ENCODE data around the gene CPB1. TPM values are rescaled to one million over a fixed set of nuclear protein-coding genes. Genes with fewer than 3 reads are reported as not detected.

Gene CPB1
- total RNA-seq, 1 donor from 2014 or later = not detected

DNA sequence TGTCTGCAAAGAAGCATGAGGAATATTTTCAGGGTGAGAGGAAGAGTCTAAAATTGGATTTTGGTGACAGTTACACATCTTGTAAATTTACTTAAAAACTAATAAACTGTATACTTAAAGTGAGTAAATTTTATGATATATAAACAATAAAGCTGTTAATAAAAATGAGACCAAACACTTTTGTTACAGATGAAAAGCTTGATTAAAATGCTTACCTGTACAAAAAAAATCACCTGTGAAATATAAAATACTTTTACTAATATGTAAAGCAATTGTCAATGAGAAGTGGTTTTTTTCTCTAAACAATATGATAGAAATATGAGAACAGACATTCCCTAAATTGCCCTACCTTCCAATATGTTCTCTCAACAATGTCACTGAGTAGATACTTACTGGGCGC is 27.2 kb upstream of the CPB1 start:
- no peaks in the 10 kb centered on the region for H3K9me3 ChIP-seq (ENCODE audit: insufficient read depth, low read depth, low read length)
- H3K4me3 ChIP-seq (ENCODE audit: insufficient read depth, low read depth, low read length) = no peak overlapping the region
- no peaks in the 10 kb centered on the region for H3K27me3 ChIP-seq (ENCODE audit: insufficient read depth, low read length)
- TF ChIP-seq CTCF (IDR thresholded peaks at IDR 0.05; ENCODE audit: insufficient read depth, low read depth, low read length) (no peak), EZH2 (IDR thresholded peaks at IDR 0.05; ENCODE audit: insufficient read depth, low read length) (no peak)
- Mint-ChIP-seq H3K27ac (ENCODE audit: unreplicated experiment) (no peak overlapping the region), H3K9me3 (ENCODE audit: unreplicated experiment) (no peaks in the 10 kb centered on the region), H3K4me3 (ENCODE audit: unreplicated experiment) (no peak overlapping the region), H3K36me3 (ENCODE audit: low read depth, unreplicated experiment) (no peaks in the 10 kb centered on the region), H3K27me3 (ENCODE audit: low read depth, unreplicated experiment) (no peaks in the 10 kb centered on the region), H3K4me1 (ENCODE audit: low read depth, unreplicated experiment) (no peaks in the 10 kb centered on the region)
- H4K20me1 ChIP-seq (ENCODE audit: insufficient read depth, low read length) = no peaks in the 10 kb centered on the region
- no peak overlapping the region for H3K9ac ChIP-seq (ENCODE audit: low read length)
- no peak overlapping the region for H3K4me2 ChIP-seq (ENCODE audit: low read length)
- FAIRE-seq (no peak), DNase-seq (ENCODE audit: low read depth) (no peak)
- H3K4me1 ChIP-seq (ENCODE audit: insufficient read depth, low read length) = no peaks in the 10 kb centered on the region
- no peak overlapping the region for H2AFZ ChIP-seq (ENCODE audit: low read depth, low read length)
- H3K27ac ChIP-seq (ENCODE audit: low read depth, low read length) = no peak overlapping the region
- no peaks in the 10 kb centered on the region for H3K79me2 ChIP-seq (ENCODE audit: insufficient read depth, low read length)
- no peaks in the 10 kb centered on the region for H3K36me3 ChIP-seq (ENCODE audit: insufficient read depth, low read length)

DNA sequence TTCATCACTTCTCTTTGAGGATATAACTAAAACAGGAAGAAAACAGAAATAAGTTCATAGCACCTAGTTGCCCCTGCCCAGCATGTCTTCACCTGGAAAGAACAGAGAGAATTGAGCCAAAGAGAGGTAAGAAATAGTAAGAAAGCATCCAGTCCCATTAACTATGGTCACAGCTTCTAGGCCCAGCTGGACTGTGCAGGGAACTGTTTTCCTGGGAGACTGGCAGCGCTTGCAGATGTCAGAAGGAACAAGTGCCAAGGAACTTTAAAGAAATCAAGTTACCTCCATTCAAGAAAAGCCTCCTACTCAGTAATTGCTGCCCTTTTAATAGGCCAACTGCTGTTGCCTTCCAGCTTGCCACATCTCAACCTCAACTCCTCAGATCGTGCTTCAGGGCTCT is 17.8 kb upstream of the CPB1 start:
- TF ChIP-seq CTCF (IDR thresholded peaks at IDR 0.05; ENCODE audit: insufficient read depth, low read depth, low read length) (no peak), EZH2 (IDR thresholded peaks at IDR 0.05; ENCODE audit: insufficient read depth, low read length) (no peak)
- H3K36me3 ChIP-seq (ENCODE audit: insufficient read depth, low read length) = no peaks in the 10 kb centered on the region
- Mint-ChIP-seq H3K9me3 (ENCODE audit: unreplicated experiment) (peaks cover 2% of the 10 kb centered on the region), H3K27me3 (ENCODE audit: low read depth, unreplicated experiment) (peaks cover 10% of the 10 kb centered on the region), H3K4me1 (ENCODE audit: low read depth, unreplicated experiment) (no peaks in the 10 kb centered on the region), H3K27ac (ENCODE audit: unreplicated experiment) (no peak overlapping the region), H3K36me3 (ENCODE audit: low read depth, unreplicated experiment) (no peaks in the 10 kb centered on the region), H3K4me3 (ENCODE audit: unreplicated experiment) (no peak overlapping the region)
- no peak overlapping the region for H3K9ac ChIP-seq (ENCODE audit: low read length)
- H3K27ac ChIP-seq (ENCODE audit: low read depth, low read length) = no peak overlapping the region
- no peaks in the 10 kb centered on the region for H3K9me3 ChIP-seq (ENCODE audit: insufficient read depth, low read depth, low read length)
- H3K79me2 ChIP-seq (ENCODE audit: insufficient read depth, low read length) = no peaks in the 10 kb centered on the region
- no peak overlapping the region for H3K4me2 ChIP-seq (ENCODE audit: low read length)
- H4K20me1 ChIP-seq (ENCODE audit: insufficient read depth, low read length) = no peaks in the 10 kb centered on the region
- FAIRE-seq (no peak), DNase-seq (ENCODE audit: low read depth) (no peak)
- peaks cover 7% of the 10 kb centered on the region for H3K27me3 ChIP-seq (ENCODE audit: insufficient read depth, low read length)
- H3K4me3 ChIP-seq (ENCODE audit: insufficient read depth, low read depth, low read length) = no peak overlapping the region
- no peaks in the 10 kb centered on the region for H3K4me1 ChIP-seq (ENCODE audit: insufficient read depth, low read length)
- no peak overlapping the region for H2AFZ ChIP-seq (ENCODE audit: low read depth, low read length)

DNA sequence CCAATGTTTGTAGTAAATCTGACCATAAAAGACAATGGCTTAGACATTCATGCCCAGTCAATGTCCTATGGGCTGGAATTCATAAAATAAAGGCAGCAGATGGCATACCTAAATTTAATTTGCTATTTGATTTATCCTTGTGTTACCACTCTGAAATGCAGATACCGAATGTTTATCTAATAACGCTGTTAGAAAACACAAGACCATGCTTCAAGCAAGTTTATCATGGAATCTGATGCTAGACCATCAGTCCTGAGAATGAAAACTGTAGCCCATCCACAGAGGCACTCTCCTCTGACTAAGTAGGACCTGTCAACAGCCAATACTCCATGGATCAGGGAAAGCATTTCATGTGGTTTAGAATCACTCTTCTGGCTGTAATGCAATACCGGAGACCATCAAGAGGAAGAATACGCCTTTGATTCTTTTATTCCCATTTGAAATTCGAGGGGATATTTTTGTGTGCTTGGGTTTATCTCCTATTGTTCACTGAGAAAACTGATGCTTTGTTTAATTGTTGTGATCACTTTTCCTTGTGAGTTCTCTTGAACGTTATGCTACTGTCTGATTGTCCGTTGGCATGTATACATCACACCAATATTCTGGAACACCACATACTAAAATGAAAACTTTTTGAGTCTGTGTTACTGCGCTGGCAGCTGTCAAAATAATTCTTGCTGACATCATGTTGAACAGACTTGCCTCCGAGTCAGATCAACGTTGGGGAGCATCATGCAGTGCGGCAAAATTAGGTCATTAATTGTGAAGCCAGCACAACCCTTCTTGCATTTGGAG is 12.1 kb upstream of the CPB1 start:
- Mint-ChIP-seq H3K27me3 (ENCODE audit: low read depth, unreplicated experiment) (no peaks in the 10 kb centered on the region), H3K36me3 (ENCODE audit: low read depth, unreplicated experiment) (no peaks in the 10 kb centered on the region), H3K4me3 (ENCODE audit: unreplicated experiment) (no peak overlapping the region), H3K27ac (ENCODE audit: unreplicated experiment) (no peak overlapping the region), H3K4me1 (ENCODE audit: low read depth, unreplicated experiment) (no peaks in the 10 kb centered on the region), H3K9me3 (ENCODE audit: unreplicated experiment) (peaks cover 2% of the 10 kb centered on the region)
- Histone ChIP-seq H3K27me3 (ENCODE audit: insufficient read depth, low read length) (no peaks in the 10 kb centered on the region), H2AFZ (ENCODE audit: low read depth, low read length) (no peak overlapping the region), H3K4me3 (ENCODE audit: insufficient read depth, low read depth, low read length) (no peak overlapping the region), H3K4me2 (ENCODE audit: low read length) (no peak overlapping the region), H3K4me1 (ENCODE audit: insufficient read depth, low read length) (no peaks in the 10 kb centered on the region), H3K9ac (ENCODE audit: low read length) (no peak overlapping the region), H3K27ac (ENCODE audit: low read depth, low read length) (no peak overlapping the region), H3K9me3 (ENCODE audit: insufficient read depth, low read depth, low read length) (no peaks in the 10 kb centered on the region), H4K20me1 (ENCODE audit: insufficient read depth, low read length) (no peaks in the 10 kb centered on the region), H3K79me2 (ENCODE audit: insufficient read depth, low read length) (no peaks in the 10 kb centered on the region), H3K36me3 (ENCODE audit: insufficient read depth, low read length) (no peaks in the 10 kb centered on the region)
- TF ChIP-seq EZH2 (IDR thresholded peaks at IDR 0.05; ENCODE audit: insufficient read depth, low read length) = no peak
- no peak for TF ChIP-seq CTCF (IDR thresholded peaks at IDR 0.05; ENCODE audit: insufficient read depth, low read depth, low read length)
- FAIRE-seq = no peak
- no peak for DNase-seq (ENCODE audit: low read depth)
